GM21526 (cell line): ENCODE data around the gene KRT20.
"Not testable (repeated sequence)": the region's sequence is repeated elsewhere in the genome, so short reads cannot be mapped to it uniquely, and the experiment has no call there.

ENCODE experiments used
- ATAC-seq: cut with Tn5 transposase; IDR thresholded peaks from one replicate; pipeline ENCODE4 v1.9.1; 2021; ENCODE audit warnings: moderate library complexity; ENCODE audit not compliant: unreplicated experiment, low FRiP score

The KRT20 gene, protein sequence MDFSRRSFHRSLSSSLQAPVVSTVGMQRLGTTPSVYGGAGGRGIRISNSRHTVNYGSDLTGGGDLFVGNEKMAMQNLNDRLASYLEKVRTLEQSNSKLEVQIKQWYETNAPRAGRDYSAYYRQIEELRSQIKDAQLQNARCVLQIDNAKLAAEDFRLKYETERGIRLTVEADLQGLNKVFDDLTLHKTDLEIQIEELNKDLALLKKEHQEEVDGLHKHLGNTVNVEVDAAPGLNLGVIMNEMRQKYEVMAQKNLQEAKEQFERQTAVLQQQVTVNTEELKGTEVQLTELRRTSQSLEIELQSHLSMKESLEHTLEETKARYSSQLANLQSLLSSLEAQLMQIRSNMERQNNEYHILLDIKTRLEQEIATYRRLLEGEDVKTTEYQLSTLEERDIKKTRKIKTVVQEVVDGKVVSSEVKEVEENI

GRCh38 chr17:40884708-40885512 is at the start of gene KRT20:
KRT20 (minus strand) TSS chr17:40885242; CDS start chr17:40885185, 57 bp downstream.
- no peak for ATAC-seq

DNA sequence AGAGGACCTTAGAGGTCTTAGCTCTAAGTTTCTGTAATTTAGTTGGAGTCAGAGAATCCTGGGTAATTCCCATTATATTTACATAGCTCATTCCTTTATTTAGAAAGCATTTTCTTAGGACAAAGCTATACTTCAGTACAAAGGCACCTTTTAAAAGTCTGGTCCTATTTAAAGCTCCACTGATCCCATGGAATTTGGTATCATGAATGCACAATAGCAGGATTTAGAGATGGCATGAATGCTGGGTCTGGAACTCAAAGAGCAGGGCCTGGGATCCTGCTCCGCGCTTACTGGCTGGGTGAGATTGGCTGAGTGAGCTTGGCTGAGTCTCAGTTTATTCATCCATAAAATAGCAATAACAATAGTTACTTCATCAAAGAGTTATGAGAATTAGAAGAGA is 47.6 kb upstream of the KRT20 start:
- no peak for ATAC-seq

GRCh38 chr17:40931311-40931710 is 46.3 kb upstream of the KRT20 start:
- no peak for ATAC-seq

GRCh38 chr17:40926341-40926740 is 41.3 kb upstream of the KRT20 start:
- no peak for ATAC-seq

DNA sequence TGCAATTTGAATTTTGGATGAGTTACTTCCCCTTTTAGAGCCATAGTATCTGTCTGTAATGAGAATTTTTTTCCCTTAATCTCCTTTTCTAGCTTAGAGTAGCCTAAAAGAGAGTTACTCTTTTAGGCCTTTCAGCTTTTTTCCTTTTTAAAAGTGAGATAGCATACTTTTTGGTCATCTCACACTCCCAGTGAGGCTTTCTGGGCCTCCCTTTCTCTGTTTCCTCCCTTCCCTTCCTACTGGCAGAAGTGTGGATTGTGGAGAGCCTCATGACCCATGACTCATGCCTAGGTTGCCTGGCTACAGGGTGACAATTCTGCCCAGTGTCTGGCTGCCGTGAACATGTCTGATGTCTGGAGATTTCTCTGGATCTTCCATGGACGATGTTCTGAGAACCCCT is 37.2 kb upstream of the KRT20 start:
- no peak for ATAC-seq

GRCh38 chr17:40921026-40921425 is 36.0 kb upstream of the KRT20 start:
- ATAC-seq = no peak

GRCh38 chr17:40917116-40917515 is 32.1 kb upstream of the KRT20 start:
- ATAC-seq = not testable (repeated sequence)

GRCh38 chr17:40916366-40916765 is 31.3 kb upstream of the KRT20 start:
- ATAC-seq = no peak

- no peak for ATAC-seq
Measured at GRCh38 chr17:40915721-40916256, 30.7 kb upstream of the KRT20 start.

DNA sequence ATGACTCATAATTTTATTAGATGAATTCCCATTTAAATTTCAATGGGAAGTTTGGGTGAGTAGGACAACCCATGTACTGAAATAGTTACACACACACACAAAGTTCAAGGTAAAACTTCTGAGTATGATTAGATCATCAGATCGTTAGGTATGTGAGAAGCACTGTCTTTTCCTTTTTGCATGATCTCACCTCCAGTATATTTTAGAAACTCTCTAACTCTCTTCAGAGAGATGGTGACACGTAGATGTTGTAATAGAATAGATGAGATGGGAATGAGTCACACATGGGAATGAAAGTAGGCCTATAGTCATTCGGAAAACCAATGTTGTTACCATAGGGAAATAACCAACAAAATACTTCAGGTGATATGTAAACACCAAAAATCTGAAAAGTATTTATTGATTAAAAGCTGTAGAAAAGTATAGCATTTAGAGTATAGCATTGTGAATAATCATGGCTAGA is 30.2 kb upstream of the KRT20 start:
- no peak for ATAC-seq

DNA sequence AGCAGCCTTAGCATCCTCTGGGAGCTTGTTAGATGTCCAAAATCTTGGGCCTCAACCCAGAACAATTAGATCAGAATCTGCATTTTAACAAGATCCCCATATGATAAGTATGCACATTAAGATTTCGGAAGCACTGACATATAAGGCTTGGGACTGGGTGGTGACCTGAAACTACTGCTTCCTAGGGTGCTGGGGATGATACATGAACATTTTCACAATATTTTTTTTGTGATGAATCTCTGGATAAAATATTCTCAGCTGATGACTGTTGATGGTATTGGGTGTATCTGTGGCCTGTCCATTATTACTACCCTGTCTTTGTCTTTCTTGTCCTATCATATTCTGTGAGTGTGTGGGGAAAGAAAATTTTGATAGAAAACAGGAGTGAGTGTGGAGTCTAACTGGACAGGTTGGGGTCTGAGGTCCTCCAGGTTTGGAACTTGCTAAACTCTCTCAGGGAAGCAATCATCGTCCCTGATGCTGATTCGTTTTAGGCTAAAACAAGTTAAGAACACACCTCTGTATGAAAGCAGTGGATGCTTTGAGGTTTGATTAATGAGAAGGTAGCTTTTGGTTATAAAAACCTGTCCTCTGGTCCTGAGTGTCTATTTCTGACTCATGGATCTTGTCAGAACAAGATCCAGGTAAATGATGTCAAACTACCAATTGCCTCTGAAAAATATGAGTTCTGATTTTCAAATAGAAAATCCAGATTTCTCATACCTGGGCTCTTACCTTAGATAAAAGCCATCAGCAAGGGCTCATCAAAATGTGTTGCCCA is 29.2 kb upstream of the KRT20 start:
- ATAC-seq = no peak

DNA sequence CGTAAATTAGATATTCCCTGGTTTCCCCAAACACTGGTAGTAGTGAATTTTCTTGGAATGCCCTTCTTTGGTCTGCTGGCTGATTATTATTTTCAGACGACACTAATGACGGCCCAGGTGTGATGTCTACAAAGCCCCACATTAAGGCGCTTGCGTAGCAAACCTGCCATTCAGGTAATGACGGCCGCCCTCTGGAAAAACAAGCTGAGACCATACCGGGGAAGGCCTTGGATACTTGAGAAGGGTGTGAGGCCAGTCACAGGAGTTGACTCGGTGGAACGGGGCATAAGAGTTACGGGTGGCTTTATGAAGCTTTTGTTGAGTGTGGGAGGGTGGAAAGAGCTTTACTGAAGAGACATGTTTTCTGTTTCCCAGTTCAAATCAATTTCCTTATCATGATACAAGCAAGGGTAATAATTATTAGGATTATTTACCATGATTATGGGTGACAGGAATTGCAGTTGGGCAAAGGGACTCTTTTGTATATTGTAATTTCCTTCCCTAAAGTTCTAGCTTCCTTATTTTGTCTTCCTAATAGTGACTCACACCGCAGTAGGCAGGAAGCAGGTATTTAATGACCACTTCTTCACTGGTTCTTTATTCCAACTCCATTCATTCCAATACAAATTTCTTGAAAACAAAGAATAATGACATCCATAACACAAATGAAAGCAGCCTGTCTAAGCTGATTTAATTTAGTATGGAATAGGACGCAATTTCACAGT is 27.6 kb upstream of the KRT20 start:
- ATAC-seq = no peak

- ATAC-seq = no peak
Measured at GRCh38 chr17:40910441-40910841, 25.4 kb upstream of the KRT20 start.

DNA sequence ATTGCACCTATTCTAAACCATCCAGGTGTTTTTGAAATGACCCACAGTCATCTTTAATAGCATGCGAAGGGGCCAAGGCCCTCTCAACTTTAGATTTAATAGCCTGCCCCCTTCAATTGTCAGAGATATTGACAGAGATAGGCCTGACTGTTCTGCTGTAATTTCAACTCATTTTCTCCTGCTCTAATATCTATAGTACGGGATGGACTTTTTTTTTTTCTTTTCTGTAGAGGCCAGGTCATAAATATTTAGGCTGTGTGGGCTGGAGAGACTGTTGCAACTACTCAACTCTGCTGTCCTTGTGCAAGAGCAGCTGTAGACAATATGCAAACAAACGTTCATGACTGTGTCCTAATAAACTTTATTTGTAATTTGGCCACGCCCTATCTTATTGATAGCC is 24.7 kb upstream of the KRT20 start:
- ATAC-seq = no peak

GRCh38 chr17:40909351-40909750 is 24.3 kb upstream of the KRT20 start:
- no peak for ATAC-seq

DNA sequence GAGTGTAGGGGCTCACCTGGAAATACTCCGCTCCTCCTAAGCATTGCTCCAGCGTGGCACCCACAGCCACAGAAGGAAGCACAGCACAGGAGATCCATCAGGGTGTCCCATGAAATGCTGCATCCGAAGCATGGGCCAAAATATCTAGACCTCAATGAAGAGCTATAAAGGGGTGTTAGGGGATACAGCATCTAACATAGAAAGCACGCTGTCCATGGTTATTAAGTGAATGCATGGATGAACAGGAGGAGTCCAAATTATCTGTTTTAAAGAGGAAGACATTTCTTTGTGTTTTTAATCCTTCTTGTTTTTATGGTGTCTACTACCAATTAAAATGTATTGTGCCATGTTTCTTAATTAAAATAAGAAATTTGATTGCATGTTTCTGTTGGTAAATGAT is 21.6 kb upstream of the KRT20 start:
- ATAC-seq = no peak

DNA sequence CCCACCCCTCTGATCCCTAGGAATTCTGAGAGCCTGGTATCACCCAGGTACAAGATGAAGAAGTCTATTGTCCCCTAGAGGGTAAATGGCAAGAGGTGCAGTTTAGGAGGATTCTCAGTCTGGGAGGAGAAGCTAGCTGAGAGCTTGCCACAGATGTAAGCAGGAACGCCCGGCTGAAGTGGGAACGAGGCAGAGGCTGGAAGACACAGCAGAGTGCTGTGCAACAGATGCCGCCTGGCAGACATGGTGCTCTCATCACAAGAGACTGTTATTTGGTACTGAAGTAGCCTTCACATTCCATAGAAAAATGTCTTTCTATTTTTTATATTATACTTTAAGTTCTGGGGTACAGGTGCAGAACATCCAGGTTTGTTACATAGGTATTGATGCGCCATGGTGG is 20.3 kb upstream of the KRT20 start:
- no peak for ATAC-seq

- no peak for ATAC-seq
Measured at GRCh38 chr17:40903129-40903847, 18.2 kb upstream of the KRT20 start.

DNA sequence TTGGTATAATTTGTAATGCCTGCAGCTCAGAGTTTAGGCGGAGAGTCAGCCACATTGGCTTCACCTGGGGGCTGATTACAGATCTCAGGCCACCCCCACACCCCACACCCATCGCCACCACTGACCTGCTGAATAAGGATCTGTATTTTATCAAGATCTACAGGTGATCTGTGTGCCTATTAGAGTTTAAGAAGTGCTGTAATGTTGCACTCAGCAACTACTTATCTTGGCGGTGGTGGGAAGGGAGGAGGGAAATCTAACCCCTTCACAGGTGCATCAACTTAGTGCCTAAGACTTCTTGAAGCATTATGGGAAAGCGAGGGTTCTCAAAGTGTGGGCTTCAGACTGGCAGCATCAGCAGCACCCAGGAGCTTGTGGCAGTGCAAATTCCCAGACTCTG is 17.5 kb upstream of the KRT20 start:
- ATAC-seq = no peak
